Right cardiac atrium (tissue), 5 donors: Measurements from ENCODE around the gene KREMEN2. TPM values are rescaled to one million over a fixed set of nuclear protein-coding genes. Genes with fewer than 3 reads are reported as not detected.
"Not testable (repeated sequence)": the region's sequence is repeated elsewhere in the genome, so short reads cannot be mapped to it uniquely, and the experiment has no call there.

Source experiments
- ATAC-seq, 2 donors: fragments of 200-7000 bp; cut with Tn5 transposase; one replicate each; pipeline versions ENCODE4 v1.8.0 to v1.9.1; 2020; ENCODE audit warnings: moderate library complexity in 2 of 2, mild to moderate bottlenecking in 1 of 2
- DNase-seq, 3 donors: peaks; one replicate each; pipeline ENCODE4 v3.0.0-alpha.2; 2020
- H3K27ac ChIP-seq: one replicate; pipeline ENCODE4 v1.5.1; 2013; ENCODE audit warnings: mild to moderate bottlenecking, low read length, control low read depth, moderate library complexity
- H3K27me3 ChIP-seq: one replicate; pipeline ENCODE4 v1.6.1; 2013; ENCODE audit not compliant: control insufficient read depth, insufficient read depth
- H3K4me1 ChIP-seq: one replicate; pipeline ENCODE4 v1.6.1; 2013; ENCODE audit warnings: low read length; ENCODE audit not compliant: control insufficient read depth, insufficient read depth
- H3K4me3 ChIP-seq: one replicate; pipeline ENCODE4 v1.5.1; 2013; ENCODE audit warnings: low read length, control low read depth
- H3K9me3 ChIP-seq: one replicate; pipeline ENCODE4 v1.6.1; 2013; ENCODE audit warnings: low read length; ENCODE audit not compliant: control insufficient read depth
- WGBS: extraction: QIAGEN DNeasy Blood & Tissue Kit; methylation state at CpG from one replicate; pipeline ENCODE4 v1.1.7; 2013; 5-methylcytosine and 5-hydroxymethylcytosine counted together
- intact Hi-C, 4 donors: fragments of 100-400 bp; cut with DNase I; formaldehyde crosslinking; loops; one replicate each; pipeline versions ENCODE4 v1.11.0 to v1.14.0; 2022 to 2023
- polyA plus RNA-seq: library from polyadenylated mRNA; stranded (reverse); fragments of 200-250 nt; gene quantifications from one replicate; pipeline ENCODE4 v1.2.3, GENCODE V29; 2013
- total RNA-seq, 4 donors: library from RNA; stranded (reverse); fragmentation: NEBNext Ultra II Directional; extraction: Animal tissue kit (Norgen Biotek cat#: 25700); gene quantifications; one replicate each; pipeline ENCODE4 v1.2.1, GENCODE V29; 2021
- donor health status: healthy with polysubstance abuse.
- donor health status: DM: no; HTN: yes; CAD: no.
- donor health status: DM: no; HTN: no; CAD: no.
- donor health status: DM: no; HTN: yes; CAD: no; lungs with severe emphysema.
- donor health status: DM: yes; HTN: yes; CAD: no.

The KREMEN2 gene
- total and polyA plus RNA-seq, 5 donors = not detected

- H3K4me3 ChIP-seq = no peak overlapping the region
- ATAC-seq = no peak
- no peak overlapping the region for H3K27ac ChIP-seq
- no peaks in the 10 kb centered on the region for H3K4me1 ChIP-seq
- H3K9me3 ChIP-seq = no peaks in the 10 kb centered on the region
- intact Hi-C loops = no loop called here
- WGBS = 76% methylated on average over 4 of the region's 4 CpGs
- no peaks in the 10 kb centered on the region for H3K27me3 ChIP-seq
- DNase-seq = no peak
These were observed 22.0 kb upstream of the KREMEN2 start for GRCh38 chr16:2942045-2942444.

GRCh38 chr16:2943716-2944115, 20.4 kb upstream of the KREMEN2 start:
- ATAC-seq, H3K27me3 ChIP-seq, H3K4me3 ChIP-seq, H3K9me3 ChIP-seq, DNase-seq, intact Hi-C loops, H3K27ac ChIP-seq, H3K4me1 ChIP-seq: not testable (repeated sequence)
- WGBS = 86% methylated on average over 12 of the region's 12 CpGs

- no peak for DNase-seq
- 96% methylated on average over 4 of the region's 4 CpGs for WGBS
- intact Hi-C loops = no loop called here
- Histone ChIP-seq H3K4me3 (no peak overlapping the region), H3K27me3 (no peaks in the 10 kb centered on the region), H3K4me1 (no peaks in the 10 kb centered on the region), H3K9me3 (no peaks in the 10 kb centered on the region), H3K27ac (no peak overlapping the region)
- no peak for ATAC-seq
These were observed 17.4 kb upstream of the KREMEN2 start for GRCh38 chr16:2946649-2947048.

GRCh38 chr16:2948807-2949704, 15.0 kb upstream of the KREMEN2 start:
- DNase-seq (peak in 1 of 3 donors; percentile 43), ATAC-seq (no peak)
- intact Hi-C loops = no loop called here
- H3K27ac ChIP-seq = no peak overlapping the region
- no peaks in the 10 kb centered on the region for H3K4me1 ChIP-seq
- WGBS = 84% methylated on average over 36 of the region's 36 CpGs
- H3K27me3 ChIP-seq = no peaks in the 10 kb centered on the region
- H3K9me3 ChIP-seq = no peaks in the 10 kb centered on the region
- H3K4me3 ChIP-seq = no peak overlapping the region

DNA sequence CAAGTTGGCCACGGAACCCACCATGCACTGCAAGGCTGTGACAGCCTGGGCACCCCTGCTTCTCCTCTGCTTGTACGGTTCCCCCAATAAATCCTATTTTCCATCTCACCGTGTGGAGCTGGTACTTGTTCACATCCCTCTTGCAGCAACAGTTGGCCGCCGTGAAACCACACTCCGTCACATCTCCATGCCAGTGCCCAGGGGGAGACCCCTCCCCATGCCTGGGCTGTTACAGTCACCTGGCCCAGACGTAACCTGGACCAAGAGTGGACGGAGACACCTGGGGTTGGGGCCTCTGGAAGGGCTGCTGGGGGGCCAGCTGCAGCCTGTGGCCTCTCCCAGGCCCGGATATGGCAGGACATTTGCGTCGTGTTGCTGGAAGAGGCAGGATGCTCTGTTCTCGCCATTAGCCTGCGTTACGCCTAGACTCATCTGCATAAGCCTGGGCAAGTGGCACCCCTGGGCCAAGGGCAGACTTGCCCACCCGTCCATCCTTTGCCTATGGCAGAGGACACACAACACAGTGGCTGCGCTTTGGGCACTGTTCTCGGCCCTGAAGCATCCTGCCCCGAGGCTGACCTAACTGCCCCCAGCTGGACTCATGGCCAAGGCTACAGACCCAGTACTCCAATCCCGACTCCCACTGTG, 14.2 kb upstream of the KREMEN2 start:
- H3K9me3 ChIP-seq = no peaks in the 10 kb centered on the region
- no peaks in the 10 kb centered on the region for H3K4me1 ChIP-seq
- WGBS = 88% methylated on average over 19 of the region's 19 CpGs
- no peak for DNase-seq
- peak in 1 of 2 donors; percentile 10 for ATAC-seq
- no peak overlapping the region for H3K27ac ChIP-seq
- intact Hi-C loops = no loop called here
- no peak overlapping the region for H3K4me3 ChIP-seq
- no peaks in the 10 kb centered on the region for H3K27me3 ChIP-seq

DNA sequence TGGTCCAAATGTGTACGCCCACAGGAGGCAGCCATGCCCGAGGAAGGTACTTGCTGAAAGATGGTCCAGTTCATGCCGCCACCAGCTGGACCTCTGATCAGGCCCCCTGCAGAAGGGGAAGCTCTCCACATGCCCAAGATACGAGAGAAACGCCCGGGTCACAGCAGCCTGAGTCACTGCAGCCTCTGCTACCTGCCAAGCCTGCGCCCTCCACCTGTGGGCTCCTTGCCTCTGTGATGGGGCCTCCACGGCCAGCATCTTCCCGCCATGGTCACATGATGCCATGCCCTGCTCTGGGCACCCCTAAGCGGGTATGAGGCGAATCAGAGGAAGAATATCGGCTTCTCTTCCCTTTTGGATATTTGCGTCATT, 13.7 kb upstream of the KREMEN2 start:
- H3K27me3 ChIP-seq = no peaks in the 10 kb centered on the region
- H3K9me3 ChIP-seq = no peaks in the 10 kb centered on the region
- H3K27ac ChIP-seq = no peak overlapping the region
- intact Hi-C loops = no loop called here
- H3K4me3 ChIP-seq = no peak overlapping the region
- ATAC-seq (no peak), DNase-seq (peak in 1 of 3 donors; percentile 54)
- WGBS = 92% methylated on average over 13 of the region's 13 CpGs
- no peaks in the 10 kb centered on the region for H3K4me1 ChIP-seq

DNA sequence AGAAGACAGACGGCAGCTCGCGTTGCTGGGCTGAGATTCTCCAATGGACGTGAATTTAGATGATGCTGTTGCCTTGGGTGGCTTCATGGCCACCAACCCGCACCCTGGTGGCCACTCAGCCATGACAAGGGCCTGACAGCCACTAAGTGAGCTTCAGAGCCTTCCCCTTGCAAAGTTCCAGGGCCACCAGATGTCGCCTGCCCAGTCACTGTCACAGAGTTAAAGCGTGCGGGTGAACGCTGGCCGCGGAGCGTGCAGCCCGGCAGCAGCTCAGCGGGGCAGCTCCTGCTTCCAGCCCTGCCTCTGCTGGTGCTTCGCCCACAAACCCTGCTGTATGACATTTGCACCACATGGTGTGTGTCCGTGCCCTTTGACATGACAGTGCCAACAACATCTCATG, 13.3 kb upstream of the KREMEN2 start:
- intact Hi-C loops = no loop called here
- no peaks in the 10 kb centered on the region for H3K9me3 ChIP-seq
- no peak overlapping the region for H3K27ac ChIP-seq
- ATAC-seq (no peak), DNase-seq (no peak)
- WGBS = 90% methylated on average over 16 of the region's 16 CpGs
- no peaks in the 10 kb centered on the region for H3K27me3 ChIP-seq
- no peak overlapping the region for H3K4me3 ChIP-seq
- H3K4me1 ChIP-seq = no peaks in the 10 kb centered on the region

GRCh38 chr16:2952679-2953078, 11.4 kb upstream of the KREMEN2 start:
- H3K4me3 ChIP-seq = no peak overlapping the region
- WGBS = 43% methylated on average over 11 of the region's 11 CpGs
- no peaks in the 10 kb centered on the region for H3K9me3 ChIP-seq
- no peaks in the 10 kb centered on the region for H3K4me1 ChIP-seq
- ATAC-seq (peak; percentile 69 to 80), DNase-seq (peak; percentile 51 to 80 (median 72))
- no peaks in the 10 kb centered on the region for H3K27me3 ChIP-seq
- H3K27ac ChIP-seq = no peak overlapping the region
- intact Hi-C loops = no loop called here

DNA sequence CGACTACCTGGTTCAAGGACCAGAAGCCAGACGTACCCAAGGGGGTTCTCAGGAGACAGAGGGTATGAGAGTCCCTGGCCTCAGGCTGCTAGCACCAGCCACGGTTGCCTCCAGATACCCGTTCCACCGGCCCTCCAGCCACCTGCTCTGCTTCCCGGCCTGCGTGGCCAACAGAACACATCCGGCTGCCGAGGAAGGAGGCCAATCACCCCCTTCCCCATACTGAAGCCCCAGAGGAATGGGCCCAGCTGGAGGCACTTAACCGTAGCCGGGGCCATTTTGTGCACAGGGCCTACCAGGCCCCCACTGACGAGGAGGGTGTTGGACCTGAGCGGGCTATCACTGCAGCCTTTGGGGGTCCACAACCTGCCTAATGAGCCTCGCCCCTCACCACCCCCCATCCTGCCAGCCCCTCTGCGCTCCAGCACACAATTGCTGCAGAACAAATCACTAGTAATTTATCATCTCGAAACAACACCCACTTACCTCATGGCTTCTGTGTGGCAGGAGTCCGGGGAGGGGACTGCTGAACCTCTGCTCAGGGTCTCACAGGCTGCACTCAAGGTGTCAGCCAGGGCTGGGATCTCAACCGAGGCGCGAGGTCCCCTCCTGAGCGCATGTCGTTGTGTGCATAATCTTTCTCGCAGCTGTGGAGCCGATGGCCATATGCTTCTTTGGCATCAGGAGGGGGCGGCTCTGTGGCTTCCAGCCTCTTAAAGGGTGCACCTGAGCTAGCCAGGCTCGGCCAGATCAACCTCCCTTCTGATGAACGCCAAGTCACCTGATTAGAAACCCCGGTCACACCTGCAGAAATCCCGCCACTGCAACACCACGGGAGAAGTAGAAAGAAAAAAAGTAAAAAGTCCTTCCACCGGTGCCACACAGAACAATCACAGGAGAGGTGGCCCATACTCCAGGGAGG, 10.1 kb upstream of the KREMEN2 start:
- 51% methylated on average over 31 of the region's 31 CpGs for WGBS
- intact Hi-C loops = no loop called here
- Histone ChIP-seq H3K27me3 (no peaks in the 10 kb centered on the region), H3K4me3 (no peak overlapping the region), H3K4me1 (no peaks in the 10 kb centered on the region), H3K27ac (no peak overlapping the region), H3K9me3 (no peaks in the 10 kb centered on the region)
- ATAC-seq (no peak), DNase-seq (no peak)

GRCh38 chr16:2954656-2955381, 9.3 kb upstream of the KREMEN2 start:
- H3K4me3 ChIP-seq = no peak overlapping the region
- no peak overlapping the region for H3K27ac ChIP-seq
- DNase-seq (peak in 1 of 3 donors; percentile 47), ATAC-seq (no peak)
- H3K4me1 ChIP-seq = no peaks in the 10 kb centered on the region
- WGBS = 64% methylated on average over 26 of the region's 26 CpGs
- H3K9me3 ChIP-seq = no peaks in the 10 kb centered on the region
- intact Hi-C loops = no loop called here
- no peaks in the 10 kb centered on the region for H3K27me3 ChIP-seq
